Measurements from ENCODE around the gene RFT1. TPM values are rescaled to one million over a fixed set of nuclear protein-coding genes. Genes with fewer than 3 reads are reported as not detected.

The RFT1 gene
- total and polyA plus RNA-seq, 2 of the 13 experiments (the other 11 are each of a cell fraction or from before 2014, with no cell fraction given), result 23.2 to 37.0 TPM

GRCh38 chr3:53114011-53114400 is 16.2 kb downstream of the RFT1 start:
- intact Hi-C loops (cut with micrococcal nuclease; ENCODE audit: unreplicated experiment) (loop anchor here (1.0 kb wide), 1 partner anchor 82 kb away; no protein-coding TSS in a partner anchor), in situ Hi-C loops (cut with HindIII; ENCODE audit: extremely low pct_ligation_motif_present, low pct_unique_long_range_greater_than_20kb) (no loop called here)
- CTCF ChIA-PET (ENCODE audit: low intra/inter-chr PET ratio, low total read pairs), result interaction anchor here (0.7 to 7.2 kb wide), 6 partner anchors 19 to 85 kb away, joined by 3 to 81 read pairs (median 4); no protein-coding TSS in a partner anchor
- ATAC-seq (peak; percentile 88), FAIRE-seq (peak; percentile 60), DNase-seq (ENCODE audit: low spot score) (peak; percentile 66)
- no peak overlapping the region for H2AFZ ChIP-seq (ENCODE audit: low read length)
- H3K79me2 ChIP-seq (ENCODE audit: insufficient read depth, low read length), result no peaks in the 10 kb centered on the region
- H3K4me2 ChIP-seq (ENCODE audit: low read depth, low read length), result no peak overlapping the region
- H3K27me3 ChIP-seq (ENCODE audit: control insufficient read depth in 1 of 2, insufficient read depth in 2 of 2, low read length in 2 of 2), result no peaks in the 10 kb centered on the region; a peak in 1 of 5 replicates
- H3K4me3 ChIP-seq (replicated peaks in 1 of 3; ENCODE audit: insufficient read depth in 1 of 3, low read depth in 2 of 3, low read length in 3 of 3), result no peak overlapping the region
- H3K27ac ChIP-seq (ENCODE audit: extremely low read length, insufficient read depth, low read length), result no peak overlapping the region
- no peak overlapping the region for H3K9ac ChIP-seq (ENCODE audit: insufficient read depth, low read depth, low read length)
- POLR2A ChIA-PET, result interaction anchor here (0.9 to 1.1 kb wide), 2 partner anchors 55 to 82 kb away, joined by 3 to 4 read pairs; no protein-coding TSS in a partner anchor
- no TSS peak for BruUV-seq (replicated peaks)
- no peaks in the 10 kb centered on the region for H4K20me1 ChIP-seq (ENCODE audit: insufficient read depth, low read length)
- no peaks in the 10 kb centered on the region for H3K9me3 ChIP-seq (ENCODE audit: low read length)
- peaks cover 11% of the 10 kb centered on the region for H3K4me1 ChIP-seq (ENCODE audit: insufficient read depth, low read length)
- 3% methylated on average over 5 of the region's 5 CpGs for WGBS (ENCODE audit: low lambda C conversion rate)
- H3K36me3 ChIP-seq (replicated peaks in 1 of 2; ENCODE audit: control insufficient read depth in 1 of 2, insufficient read depth in 2 of 2, low read length in 2 of 2), result peaks cover 4 to 25% of the 10 kb centered on the region in 2 experiments
- TF ChIP-seq ZNF263 (CRISPR knock-in tag; IDR thresholded peaks at IDR 0.05) (0 out of 2 replicates have a peak, but pooled peaks have one; percentile 40), WIZ (CRISPR knock-in tag; IDR thresholded peaks at IDR 0.05) (no peak), SAP130 (CRISPR knock-in tag; IDR thresholded peaks at IDR 0.05; ENCODE audit: low read depth) (0 out of 2 replicates have a peak, but pooled peaks have one; percentile 20), RAD21 (CRISPR knock-in tag; IDR thresholded peaks at IDR 0.05) (peak; percentile 86), ERF (CRISPR knock-in tag; IDR thresholded peaks at IDR 0.05) (peak; percentile 64; the same call in 1 of the 2 replicates), KAT8 (CRISPR knock-in tag; IDR thresholded peaks at IDR 0.05) (peak; percentile 30; the same call in 1 of the 2 replicates), ZNF501 (CRISPR knock-in tag; IDR thresholded peaks at IDR 0.05) (0 out of 2 replicates have a peak, but pooled peaks have one; percentile 50), ZNF772 (CRISPR knock-in tag; IDR thresholded peaks at IDR 0.05) (0 out of 2 replicates have a peak, but pooled peaks have one; percentile 29), ZFX (CRISPR knock-in tag; IDR thresholded peaks at IDR 0.05; ENCODE audit: low read depth) (peak; percentile 43; the same call in 1 of the 2 replicates), IRF2 (CRISPR knock-in tag; IDR thresholded peaks at IDR 0.05) (0 out of 2 replicates have a peak, but pooled peaks have one; percentile 19), TEAD3 (CRISPR knock-in tag; optimal IDR thresholded peaks at IDR 0.05; ENCODE audit: borderline replicate concordance) (peak; percentile 67), ZNF788 (CRISPR knock-in tag; IDR thresholded peaks at IDR 0.05; ENCODE audit: borderline replicate concordance) (no peak), YEATS2 (CRISPR knock-in tag; IDR thresholded peaks at IDR 0.05; ENCODE audit: borderline replicate concordance) (peak; percentile 19; the same call in 1 of the 2 replicates), ELF3 (CRISPR knock-in tag; IDR thresholded peaks at IDR 0.05) (peak; percentile 43; the same call in 1 of the 2 replicates), ZNF251 (CRISPR knock-in tag; IDR thresholded peaks at IDR 0.05) (no peak), JUND (CRISPR knock-in tag; IDR thresholded peaks at IDR 0.05) (no peak), KDM6A (CRISPR knock-in tag; IDR thresholded peaks at IDR 0.05; ENCODE audit: low read depth) (no peak), THAP11 (CRISPR knock-in tag; IDR thresholded peaks at IDR 0.05) (peak; percentile 39; the same call in 1 of the 2 replicates), NFRKB (IDR thresholded peaks at IDR 0.05) (no peak), EP300 (IDR thresholded peaks at IDR 0.05; ENCODE audit: low read depth in 2 of 2, low read length in 2 of 2) (no peak), EP300 (CRISPR knock-in tag; IDR thresholded peaks at IDR 0.05; ENCODE audit: borderline replicate concordance) (no peak), CREB1 (IDR thresholded peaks at IDR 0.05) (peak; percentile 55), CREB1 (CRISPR knock-in tag; IDR thresholded peaks at IDR 0.05) (no peak), ZNF33A (CRISPR knock-in tag; IDR thresholded peaks at IDR 0.05; ENCODE audit: borderline replicate concordance) (no peak), FOSL2 (CRISPR knock-in tag; IDR thresholded peaks at IDR 0.05) (0 out of 2 replicates have a peak, but pooled peaks have one; percentile 17), KLF15 (CRISPR knock-in tag; IDR thresholded peaks at IDR 0.05; ENCODE audit: borderline replicate concordance) (no peak), IKZF1 (IDR thresholded peaks at IDR 0.05) (no peak), STAG1 (CRISPR knock-in tag; IDR thresholded peaks at IDR 0.05) (peak; percentile 96), SMC3 (IDR thresholded peaks at IDR 0.05; ENCODE audit: low read length) (peak; percentile 86), SAFB2 (CRISPR knock-in tag; IDR thresholded peaks at IDR 0.05; ENCODE audit: borderline replicate concordance, low read depth) (no peak), KLF16 (CRISPR knock-in tag; IDR thresholded peaks at IDR 0.05) (0 out of 4 replicates have a peak, but pooled peaks of 1 of the 2 experiments have one; percentile 40), NFKB2 (CRISPR knock-in tag; IDR thresholded peaks at IDR 0.05; ENCODE audit: borderline replicate concordance) (no peak)
